HEK293 (cell line): ENCODE data around the gene PRG3.

ENCODE experiments used
- CTCF ChIA-PET: fragments of 350-600 bp; formaldehyde crosslinking; extraction: SDS; loops from one replicate; lab custom pipeline; 2021; ENCODE audit warnings: antibody characterized with exemption; lab: Yijun Ruan, JAX
- POLR2A ChIA-PET: fragments of 300-600 bp; formaldehyde crosslinking; extraction: SDS; loops from one replicate; lab custom pipeline; 2020; ENCODE audit warnings: antibody characterized with exemption, inconsistent platforms; lab: Yijun Ruan, JAX
- H3K27ac ChIP-seq: fragments of 200-500 bp; sonication (Bioruptor generic); 2 replicates; pipeline ENCODE4 v1.5.1; 2014; ENCODE audit warnings: low read depth, low read length, control low read depth, inconsistent platforms; ENCODE audit errors: extremely low read depth
- H3K36me3 ChIP-seq, 2 experiments: fragments of 200-500 bp in 1 of 2; sonication (Bioruptor generic) in 1 of 2; 1 replicate in 1 of 2; 2 replicates in 1 of 2; pipeline ENCODE4 v1.5.1; 2014 to 2017; ENCODE audit warnings: inconsistent platforms in 2 of 2, low read length in 2 of 2; ENCODE audit not compliant: control insufficient read depth in 2 of 2, insufficient read depth in 1 of 2
- H3K4me1 ChIP-seq: fragments of 200-500 bp; sonication (Bioruptor generic); 2 replicates; pipeline ENCODE4 v1.5.1; 2014; ENCODE audit warnings: mild to moderate bottlenecking, low read length, inconsistent platforms; ENCODE audit not compliant: control insufficient read depth, insufficient read depth
- H3K4me3 ChIP-seq: 2 replicates; pipeline ENCODE4 v1.5.1; 2011; ENCODE audit warnings: low read depth, mild to moderate bottlenecking, control low read depth, low read length, moderate library complexity
- H3K9me3 ChIP-seq: fragments of 200-500 bp; sonication (Bioruptor generic); 2 replicates; pipeline ENCODE4 v1.5.1; 2014; ENCODE audit warnings: low read depth, low read length, inconsistent platforms; ENCODE audit not compliant: control insufficient read depth, insufficient read depth
- PRDM6 ChIP-seq: fragments of 450-650 bp; formaldehyde crosslinking; IDR thresholded peaks from 2 replicates; pipeline ENCODE4 v1.5.1; 2017; ENCODE audit warnings: missing biosample characterization, missing genetic modification characterization
- SETDB1 ChIP-seq: IDR thresholded peaks from one replicate; pipeline ENCODE4 v1.6.1; 2017; ENCODE audit warnings: mild to moderate bottlenecking, low read length, moderate library complexity, mixed read lengths; ENCODE audit not compliant: insufficient read length
- TRIM28 ChIP-seq: IDR thresholded peaks from 2 replicates; pipeline ENCODE4 v1.6.1; 2011; ENCODE audit warnings: low read length, control low read depth, borderline replicate concordance
- ZNF140 ChIP-seq: fragments of 450-650 bp; formaldehyde crosslinking; IDR thresholded peaks from 2 replicates; pipeline ENCODE4 v1.5.1; 2016; ENCODE audit warnings: missing biosample characterization, missing genetic modification characterization
- ZNF311 ChIP-seq: fragments of 450-650 bp; formaldehyde crosslinking; IDR thresholded peaks from 2 replicates; pipeline ENCODE4 v1.5.1; 2017; ENCODE audit warnings: missing biosample characterization, missing genetic modification characterization, borderline replicate concordance
- ZNF335 ChIP-seq: fragments of 450-650 bp; formaldehyde crosslinking; conservative IDR thresholded peaks from 2 replicates; pipeline ENCODE4 v1.5.1; 2016; ENCODE audit warnings: missing biosample characterization, missing genetic modification characterization
- ZNF510 ChIP-seq: fragments of 450-650 bp; formaldehyde crosslinking; IDR thresholded peaks from 2 replicates; pipeline ENCODE4 v1.5.1; 2018; ENCODE audit warnings: mild to moderate bottlenecking, missing genetic modification characterization, missing biosample characterization; ENCODE audit not compliant: insufficient replicate concordance
- ZNF529 ChIP-seq: fragments of 450-650 bp; formaldehyde crosslinking; IDR thresholded peaks from 2 replicates; pipeline ENCODE4 v1.5.1; 2017; ENCODE audit warnings: missing genetic modification characterization, missing biosample characterization; ENCODE audit not compliant: insufficient replicate concordance
- ZNF530 ChIP-seq: fragments of 450-650 bp; formaldehyde crosslinking; IDR thresholded peaks from 2 replicates; pipeline ENCODE4 v1.5.1; 2016; ENCODE audit warnings: low read depth, missing biosample characterization, missing genetic modification characterization
- ZNF585B ChIP-seq: fragments of 450-650 bp; formaldehyde crosslinking; IDR thresholded peaks from 2 replicates; pipeline ENCODE4 v1.5.1; 2016; ENCODE audit warnings: missing biosample characterization, missing genetic modification characterization
- ZNF768 ChIP-seq: fragments of 450-650 bp; formaldehyde crosslinking; IDR thresholded peaks from 2 replicates; pipeline ENCODE4 v1.5.1; 2018; ENCODE audit warnings: missing biosample characterization, mild to moderate bottlenecking, missing genetic modification characterization
- ZNF791 ChIP-seq: fragments of 450-650 bp; formaldehyde crosslinking; IDR thresholded peaks from 2 replicates; pipeline ENCODE4 v1.5.1; 2016; ENCODE audit warnings: missing biosample characterization, missing genetic modification characterization
- ZNF843 ChIP-seq: fragments of 450-650 bp; formaldehyde crosslinking; IDR thresholded peaks from 2 replicates; pipeline ENCODE4 v1.5.1; 2016; ENCODE audit warnings: missing biosample characterization, missing genetic modification characterization
- TF ChIP-seq, protein P1 (sequence below): fragments of 450-650 bp; formaldehyde crosslinking; conservative IDR thresholded peaks from 2 replicates; pipeline ENCODE4 v1.5.1; 2016; ENCODE audit warnings: low read depth, missing biosample characterization, missing genetic modification characterization
- TF ChIP-seq, protein P2 (sequence below): fragments of 450-650 bp; formaldehyde crosslinking; IDR thresholded peaks from 2 replicates; pipeline ENCODE4 v1.5.1; 2016; ENCODE audit warnings: missing biosample characterization, missing genetic modification characterization
- TF ChIP-seq, protein P3 (sequence below): fragments of 450-650 bp; formaldehyde crosslinking; IDR thresholded peaks from 2 replicates; pipeline ENCODE4 v1.5.1; 2016; ENCODE audit warnings: missing biosample characterization, missing genetic modification characterization

The PRG3 gene

DNA sequence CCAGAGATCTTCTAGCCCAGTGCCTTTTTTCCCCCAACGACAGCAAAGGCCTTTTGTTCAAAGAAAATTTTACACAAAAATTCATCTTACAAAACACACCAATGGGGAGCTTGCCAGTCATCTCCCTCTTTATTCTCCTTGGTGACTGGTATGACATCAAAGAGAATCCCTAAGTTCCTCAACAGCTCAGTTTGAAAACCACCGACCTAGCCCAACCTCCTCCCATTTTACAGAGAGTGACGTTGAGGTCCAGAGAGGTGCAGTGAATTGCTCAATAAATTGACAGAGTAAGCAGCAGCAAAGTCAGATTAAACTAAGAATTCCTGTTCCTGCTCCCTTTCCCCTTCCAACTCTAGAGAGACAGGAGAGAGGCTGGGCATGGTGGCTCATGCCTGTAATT is 38.2 kb upstream of the PRG3 start:
- H3K9me3 ChIP-seq: no peaks in the 10 kb centered on the region
- CTCF ChIA-PET: interaction anchor here (0.9 kb wide), 1 partner anchor 34 kb away, joined by 3 read pairs; no protein-coding TSS in a partner anchor
- POLR2A ChIA-PET: no interaction called here

GRCh38 chr11:57418131-57418530 is 37.2 kb upstream of the PRG3 start:
- H3K4me1 ChIP-seq: no peaks in the 10 kb centered on the region
- H3K27ac ChIP-seq: no peak overlapping the region
- no peaks in the 10 kb centered on the region for H3K9me3 ChIP-seq
- TF ChIP-seq ZNF335 (no peak), ZNF791 (tag by site-specific recombination) (no peak), ZNF529 (tag by site-specific recombination) (no peak), TRIM28 (no peak), ZNF530 (tag by site-specific recombination) (no peak), ZNF311 (tag by site-specific recombination) (no peak), ZNF585B (tag by site-specific recombination) (no peak), ZNF510 (tag by site-specific recombination) (no peak), ZNF843 (tag by site-specific recombination) (no peak), SETDB1 (no peak)
- TF ChIP-seq, protein P1, sequence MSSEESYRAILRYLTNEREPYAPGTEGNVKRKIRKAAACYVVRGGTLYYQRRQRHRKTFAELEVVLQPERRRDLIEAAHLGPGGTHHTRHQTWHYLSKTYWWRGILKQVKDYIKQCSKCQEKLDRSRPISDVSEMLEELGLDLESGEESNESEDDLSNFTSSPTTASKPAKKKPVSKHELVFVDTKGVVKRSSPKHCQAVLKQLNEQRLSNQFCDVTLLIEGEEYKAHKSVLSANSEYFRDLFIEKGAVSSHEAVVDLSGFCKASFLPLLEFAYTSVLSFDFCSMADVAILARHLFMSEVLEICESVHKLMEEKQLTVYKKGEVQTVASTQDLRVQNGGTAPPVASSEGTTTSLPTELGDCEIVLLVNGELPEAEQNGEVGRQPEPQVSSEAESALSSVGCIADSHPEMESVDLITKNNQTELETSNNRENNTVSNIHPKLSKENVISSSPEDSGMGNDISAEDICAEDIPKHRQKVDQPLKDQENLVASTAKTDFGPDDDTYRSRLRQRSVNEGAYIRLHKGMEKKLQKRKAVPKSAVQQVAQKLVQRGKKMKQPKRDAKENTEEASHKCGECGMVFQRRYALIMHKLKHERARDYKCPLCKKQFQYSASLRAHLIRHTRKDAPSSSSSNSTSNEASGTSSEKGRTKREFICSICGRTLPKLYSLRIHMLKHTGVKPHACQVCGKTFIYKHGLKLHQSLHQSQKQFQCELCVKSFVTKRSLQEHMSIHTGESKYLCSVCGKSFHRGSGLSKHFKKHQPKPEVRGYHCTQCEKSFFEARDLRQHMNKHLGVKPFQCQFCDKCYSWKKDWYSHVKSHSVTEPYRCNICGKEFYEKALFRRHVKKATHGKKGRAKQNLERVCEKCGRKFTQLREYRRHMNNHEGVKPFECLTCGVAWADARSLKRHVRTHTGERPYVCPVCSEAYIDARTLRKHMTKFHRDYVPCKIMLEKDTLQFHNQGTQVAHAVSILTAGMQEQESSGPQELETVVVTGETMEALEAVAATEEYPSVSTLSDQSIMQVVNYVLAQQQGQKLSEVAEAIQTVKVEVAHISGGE (tag by site-specific recombination): no peak
- TF ChIP-seq, protein P2, sequence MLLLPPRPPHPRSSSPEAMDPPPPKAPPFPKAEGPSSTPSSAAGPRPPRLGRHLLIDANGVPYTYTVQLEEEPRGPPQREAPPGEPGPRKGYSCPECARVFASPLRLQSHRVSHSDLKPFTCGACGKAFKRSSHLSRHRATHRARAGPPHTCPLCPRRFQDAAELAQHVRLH: no peak
- TF ChIP-seq, all 188 proteins: peak for 0
- no peaks in the 10 kb centered on the region for H3K36me3 ChIP-seq
- no peak overlapping the region for H3K4me3 ChIP-seq
- CTCF ChIA-PET: interaction anchor here (0.6 to 0.9 kb wide), 2 partner anchors 33 to 75 kb away, joined by 3 to 5 read pairs; no protein-coding TSS in a partner anchor
- POLR2A ChIA-PET: no interaction called here

More for the DNA sequence above, 38.2 kb upstream of the PRG3 start:
- no peak overlapping the region for H3K4me3 ChIP-seq
- no peak overlapping the region for H3K27ac ChIP-seq
- TF ChIP-seq ZNF768 (tag by site-specific recombination) (no peak), SETDB1 (no peak)
- TF ChIP-seq, protein P3, sequence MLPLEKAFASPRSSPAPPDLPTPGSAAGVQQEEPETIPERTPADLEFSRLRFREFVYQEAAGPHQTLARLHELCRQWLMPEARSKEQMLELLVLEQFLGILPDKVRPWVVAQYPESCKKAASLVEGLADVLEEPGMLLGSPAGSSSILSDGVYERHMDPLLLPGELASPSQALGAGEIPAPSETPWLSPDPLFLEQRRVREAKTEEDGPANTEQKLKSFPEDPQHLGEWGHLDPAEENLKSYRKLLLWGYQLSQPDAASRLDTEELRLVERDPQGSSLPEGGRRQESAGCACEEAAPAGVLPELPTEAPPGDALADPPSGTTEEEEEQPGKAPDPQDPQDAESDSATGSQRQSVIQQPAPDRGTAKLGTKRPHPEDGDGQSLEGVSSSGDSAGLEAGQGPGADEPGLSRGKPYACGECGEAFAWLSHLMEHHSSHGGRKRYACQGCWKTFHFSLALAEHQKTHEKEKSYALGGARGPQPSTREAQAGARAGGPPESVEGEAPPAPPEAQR (tag by site-specific recombination): no peak
- TF ChIP-seq, all 188 proteins: peak for 0
- H3K4me1 ChIP-seq: no peaks in the 10 kb centered on the region
- H3K36me3 ChIP-seq: no peaks in the 10 kb centered on the region

DNA sequence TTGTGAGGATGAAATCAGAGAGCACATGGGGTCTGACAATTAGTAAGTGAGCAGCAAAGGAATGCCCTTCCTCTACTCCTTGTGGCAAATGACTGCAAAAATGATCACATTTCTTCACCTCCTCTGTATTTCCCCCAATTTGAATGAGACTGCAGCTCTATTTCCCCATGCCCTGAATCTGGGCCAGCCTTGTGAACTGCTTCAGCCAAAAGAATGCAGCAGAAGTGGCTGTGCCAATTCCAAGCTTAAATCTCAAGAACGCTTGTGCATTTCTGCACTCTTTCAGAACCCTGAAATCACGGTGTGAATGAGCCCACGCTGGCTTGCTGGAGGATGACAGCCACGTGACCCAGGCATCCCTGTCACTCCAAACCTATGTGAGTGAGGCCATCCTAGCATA is 36.1 kb upstream of the PRG3 start:
- ChIA-PET CTCF (interaction anchor here (0.5 to 0.6 kb wide), 2 partner anchors 17 to 104 kb away, joined by 3 read pairs; no protein-coding TSS in a partner anchor), POLR2A (no interaction called here)
- TF ChIP-seq ZNF140 (tag by site-specific recombination) (no peak), PRDM6 (tag by site-specific recombination) (no peak)
- Histone ChIP-seq H3K36me3 (no peaks in the 10 kb centered on the region), H3K4me3 (no peak overlapping the region), H3K9me3 (no peaks in the 10 kb centered on the region), H3K4me1 (no peaks in the 10 kb centered on the region), H3K27ac (no peak overlapping the region)
